ENCODE measurements around the gene WFDC1.

Gene WFDC1, protein sequence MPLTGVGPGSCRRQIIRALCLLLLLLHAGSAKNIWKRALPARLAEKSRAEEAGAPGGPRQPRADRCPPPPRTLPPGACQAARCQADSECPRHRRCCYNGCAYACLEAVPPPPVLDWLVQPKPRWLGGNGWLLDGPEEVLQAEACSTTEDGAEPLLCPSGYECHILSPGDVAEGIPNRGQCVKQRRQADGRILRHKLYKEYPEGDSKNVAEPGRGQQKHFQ

DNA sequence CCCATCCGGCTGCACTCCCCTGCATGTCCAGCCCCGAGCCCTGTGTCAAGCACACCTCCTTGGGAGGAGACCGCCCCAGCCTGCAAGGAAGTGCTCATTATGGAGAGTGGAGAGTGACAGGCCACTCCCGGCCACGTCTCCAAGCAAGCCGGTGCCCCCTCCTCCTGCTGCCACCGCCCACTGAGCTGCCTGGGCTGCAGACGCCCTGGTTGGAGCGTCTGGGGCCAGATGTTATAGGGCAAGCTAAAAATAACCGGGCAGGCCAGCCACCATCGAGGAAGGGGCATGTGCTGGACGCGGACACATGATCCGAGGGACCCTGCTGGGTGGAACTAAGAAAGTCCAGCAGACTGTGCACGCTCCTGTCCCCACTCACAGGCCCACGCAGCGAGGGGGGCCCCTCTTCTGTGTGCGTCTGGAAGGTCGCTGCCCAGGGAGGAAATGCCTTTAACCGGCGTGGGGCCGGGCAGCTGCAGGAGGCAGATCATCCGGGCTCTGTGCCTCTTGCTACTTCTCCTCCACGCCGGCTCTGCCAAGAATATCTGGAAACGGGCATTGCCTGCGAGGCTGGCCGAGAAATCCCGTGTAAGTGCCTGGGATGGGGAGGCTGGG lies at the start of gene WFDC1:
TSS of gene WFDC1 (plus strand) at position 348 of the 612 bp plus-strand sequence. CDS start at position 442, 94 bp downstream.
- DNase-seq: no peak

DNA sequence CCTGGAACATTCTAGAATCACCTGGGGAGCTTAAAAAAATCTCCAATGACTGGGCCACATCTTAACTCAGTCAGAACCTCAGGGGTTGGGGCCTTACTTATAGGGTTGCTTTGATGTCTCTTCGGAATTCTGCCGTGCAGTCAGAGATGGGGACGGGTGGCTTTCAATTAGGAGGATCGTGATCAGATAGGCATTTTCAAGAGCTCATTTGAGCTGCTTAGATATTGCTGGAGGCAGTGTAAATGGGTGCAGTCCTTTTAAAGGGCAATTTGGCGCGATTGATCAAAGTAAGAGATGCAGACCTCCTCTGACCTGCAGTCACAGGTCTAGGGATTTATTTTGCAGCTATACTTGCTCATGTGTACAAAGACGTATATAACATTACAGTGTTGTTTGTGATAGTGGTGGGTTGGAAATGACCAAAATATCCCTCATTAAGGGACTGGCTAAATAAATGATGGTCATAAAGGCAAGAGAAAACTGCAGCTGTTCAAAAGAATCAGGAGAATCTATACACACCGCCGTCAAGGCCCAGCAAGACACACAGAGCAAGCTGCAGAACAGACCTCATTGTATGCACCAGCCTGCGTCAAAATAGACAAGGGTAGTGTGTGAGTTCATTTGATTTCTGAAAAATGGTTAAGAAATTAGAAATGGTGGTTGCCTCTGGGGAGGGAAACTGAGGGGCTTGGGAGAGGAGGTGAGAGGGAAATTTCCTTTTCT lies 48.6 kb upstream of the WFDC1 start:
- no peak for DNase-seq

GRCh38 chr16:84246679-84247077 lies 48.0 kb upstream of the WFDC1 start:
- no peak for DNase-seq

- no peak for DNase-seq
These were observed 47.3 kb upstream of the WFDC1 start for GRCh38 chr16:84247331-84247730.

DNA sequence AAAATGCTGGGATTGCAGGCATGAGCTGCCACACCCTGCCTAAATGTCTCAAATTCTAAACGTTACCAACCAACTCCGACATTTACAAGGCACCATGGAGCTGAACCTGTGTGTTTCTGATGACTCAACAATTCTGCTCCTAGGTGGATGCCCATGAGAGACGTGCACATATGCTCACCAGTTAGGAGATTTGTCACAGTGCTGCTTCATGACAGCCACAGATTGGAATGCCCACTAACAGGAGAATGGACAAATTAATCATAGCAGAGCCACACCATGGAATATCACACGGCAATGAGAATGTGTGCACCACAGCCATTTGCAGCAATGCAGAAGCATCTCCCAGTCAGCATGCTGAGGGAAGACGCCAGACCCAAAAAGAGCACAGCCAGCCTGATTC lies 46.8 kb upstream of the WFDC1 start:
- DNase-seq: no peak

GRCh38 chr16:84252184-84252583 lies 42.5 kb upstream of the WFDC1 start:
- no peak for DNase-seq

GRCh38 chr16:84253173-84253572 lies 41.5 kb upstream of the WFDC1 start:
- DNase-seq: no peak

DNA sequence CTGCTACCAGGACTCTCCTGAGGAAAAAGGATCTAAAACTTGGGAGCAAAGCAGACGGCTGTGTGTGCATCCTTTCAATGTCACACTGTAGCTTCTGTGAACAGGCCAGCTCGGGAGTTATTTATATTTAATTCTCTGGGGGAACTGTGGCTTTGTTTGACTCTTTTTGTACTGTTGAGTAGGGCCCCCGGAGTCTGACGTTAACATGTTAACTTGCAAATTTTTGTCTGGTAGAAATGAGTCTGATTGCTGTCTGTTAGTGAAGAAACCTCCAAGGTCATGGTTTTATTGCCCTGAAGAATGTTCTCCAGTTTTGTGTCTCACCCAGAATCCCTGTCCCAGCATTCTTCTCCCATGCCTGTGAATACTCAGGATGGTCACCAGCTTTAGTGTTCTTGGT lies 40.6 kb upstream of the WFDC1 start:
- DNase-seq: no peak

- no peak for DNase-seq
These were observed 39.4 kb upstream of the WFDC1 start for GRCh38 chr16:84255050-84255810.

GRCh38 chr16:84258266-84258665 lies 36.4 kb upstream of the WFDC1 start:
- no peak for DNase-seq

- no peak for DNase-seq
These were observed 35.0 kb upstream of the WFDC1 start for GRCh38 chr16:84259691-84260090.

DNA sequence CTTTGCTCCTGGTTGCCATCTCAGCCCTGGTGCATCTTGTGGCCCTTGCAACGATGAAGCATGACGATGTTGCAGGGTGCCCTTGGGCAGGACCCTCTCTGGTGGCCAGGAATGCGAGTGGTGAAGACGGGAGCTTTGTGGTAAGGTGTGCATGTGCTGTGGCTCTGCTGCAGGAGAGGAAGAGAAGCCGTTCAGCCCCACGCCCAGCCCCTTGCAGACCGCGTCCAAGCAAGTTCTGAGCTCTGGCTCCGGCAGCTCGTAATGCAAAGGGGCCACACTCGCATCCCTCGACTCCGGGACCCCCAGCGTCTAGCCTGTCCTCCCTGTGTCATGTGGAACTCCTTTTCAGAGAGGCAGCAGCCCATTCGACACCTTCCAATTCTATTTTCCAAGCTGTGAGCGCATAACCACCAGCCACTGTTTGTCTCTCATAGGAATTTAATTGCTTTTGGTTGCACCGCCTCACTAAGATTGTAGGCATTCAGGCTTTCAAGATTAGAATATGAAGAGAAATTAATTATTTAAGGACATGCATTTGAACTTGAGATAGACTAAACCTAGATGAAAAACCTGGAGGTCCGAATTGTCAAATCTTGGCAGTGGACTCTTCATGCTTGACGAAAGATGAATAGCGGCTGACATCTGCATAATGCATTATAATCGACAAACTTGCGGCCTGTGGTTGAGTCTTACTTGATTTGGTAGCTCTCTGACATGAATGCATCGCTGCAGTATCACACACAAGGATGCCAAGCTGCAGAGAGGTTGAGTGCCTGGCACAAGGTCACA lies 33.7 kb upstream of the WFDC1 start:
- DNase-seq: no peak

GRCh38 chr16:84262031-84262430 lies 32.6 kb upstream of the WFDC1 start:
- no peak for DNase-seq

DNA sequence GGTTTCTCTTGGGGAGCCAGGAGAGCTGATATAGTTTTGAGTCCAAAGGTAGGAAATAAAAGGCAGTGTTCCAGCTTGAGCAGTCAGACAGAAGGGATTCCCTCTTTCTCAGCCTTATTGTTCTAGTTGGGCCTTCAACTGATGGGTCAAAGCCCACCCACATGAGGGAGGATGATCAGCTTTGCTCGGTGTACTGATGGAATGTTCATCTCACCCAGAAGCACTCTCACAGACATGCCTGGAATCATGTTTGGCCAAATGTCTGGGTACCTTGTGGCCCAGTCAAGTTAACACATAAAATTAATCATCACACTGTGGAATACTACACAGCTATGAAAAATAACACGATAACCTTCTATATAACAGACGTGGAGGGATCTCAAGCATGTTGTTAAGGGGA lies 31.7 kb upstream of the WFDC1 start:
- no peak for DNase-seq

- no peak for DNase-seq
These were observed 28.2 kb upstream of the WFDC1 start for GRCh38 chr16:84266451-84266850.

DNA sequence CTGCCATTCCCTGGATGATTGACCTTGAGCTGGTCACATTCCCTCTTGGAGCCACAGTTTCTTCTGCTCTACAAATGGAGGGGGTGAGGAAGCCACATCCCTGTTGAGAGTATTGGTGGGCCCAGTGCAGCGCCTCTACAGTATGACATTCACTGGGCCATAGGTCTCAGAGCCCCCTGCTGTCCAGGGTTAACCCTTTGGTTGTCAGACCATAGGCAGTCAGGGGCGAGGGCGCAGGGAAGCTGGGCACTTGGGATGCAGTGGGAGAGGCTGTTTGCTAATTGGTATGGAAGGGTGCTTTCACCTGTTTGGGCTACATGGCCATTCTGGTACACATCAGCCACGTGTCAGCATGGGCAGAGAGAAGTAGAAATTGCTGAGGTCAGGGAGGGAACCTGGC lies 27.3 kb upstream of the WFDC1 start:
- DNase-seq: no peak

DNA sequence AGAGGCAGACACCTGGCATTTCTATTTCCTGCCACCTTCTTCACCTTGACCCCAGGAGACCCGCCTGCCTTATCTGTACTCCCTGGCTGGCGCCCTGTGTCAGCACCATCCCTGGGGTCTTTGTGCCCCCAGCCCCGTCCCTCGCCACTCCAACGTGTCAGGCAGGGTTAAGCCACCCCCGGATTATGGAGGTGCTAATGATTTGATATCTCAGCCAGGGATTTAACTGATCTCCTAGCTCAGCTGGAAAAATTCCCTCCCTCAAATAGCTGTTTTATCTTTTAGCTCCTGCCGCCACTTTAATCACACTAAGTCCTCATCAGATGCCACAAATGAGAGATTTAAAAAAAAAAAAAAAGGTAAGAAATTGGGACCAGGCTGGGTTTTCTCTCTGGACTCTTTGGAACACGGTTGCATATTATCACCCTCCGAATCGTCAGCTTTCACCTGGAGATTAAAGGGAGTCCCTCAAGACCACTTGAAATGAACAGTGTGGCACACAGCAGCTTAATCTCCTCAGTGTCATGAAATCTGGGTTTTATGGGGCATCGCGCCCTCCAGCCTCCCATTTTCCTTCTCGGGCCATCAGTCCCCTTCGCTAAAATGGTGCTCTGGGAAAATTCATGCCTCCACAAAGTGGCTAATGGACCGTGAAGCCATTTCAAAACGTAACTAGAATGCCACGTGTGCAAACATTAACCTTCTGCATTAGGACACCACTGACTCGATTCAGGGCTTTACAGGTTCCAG lies 26.2 kb upstream of the WFDC1 start:
- DNase-seq: no peak

DNA sequence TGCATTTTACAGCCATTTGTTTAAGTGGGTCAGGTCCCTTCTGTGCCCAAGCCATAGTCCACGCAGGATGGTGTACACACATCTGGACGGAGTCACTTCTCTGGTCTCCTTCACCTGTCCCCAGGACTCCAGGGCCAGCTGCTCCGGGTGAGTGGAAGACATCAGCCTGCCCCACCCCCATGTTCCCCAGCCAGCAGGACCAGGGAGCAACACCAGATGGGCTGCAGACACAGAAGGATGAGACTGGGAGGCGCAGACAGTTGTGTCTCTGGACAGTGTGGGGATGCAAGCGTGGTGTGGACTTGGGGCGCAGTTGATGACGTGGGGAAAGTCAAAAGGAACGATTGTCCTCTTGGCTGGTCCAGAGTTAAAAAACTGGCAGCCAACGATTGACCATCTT lies 24.6 kb upstream of the WFDC1 start:
- DNase-seq: no peak

DNA sequence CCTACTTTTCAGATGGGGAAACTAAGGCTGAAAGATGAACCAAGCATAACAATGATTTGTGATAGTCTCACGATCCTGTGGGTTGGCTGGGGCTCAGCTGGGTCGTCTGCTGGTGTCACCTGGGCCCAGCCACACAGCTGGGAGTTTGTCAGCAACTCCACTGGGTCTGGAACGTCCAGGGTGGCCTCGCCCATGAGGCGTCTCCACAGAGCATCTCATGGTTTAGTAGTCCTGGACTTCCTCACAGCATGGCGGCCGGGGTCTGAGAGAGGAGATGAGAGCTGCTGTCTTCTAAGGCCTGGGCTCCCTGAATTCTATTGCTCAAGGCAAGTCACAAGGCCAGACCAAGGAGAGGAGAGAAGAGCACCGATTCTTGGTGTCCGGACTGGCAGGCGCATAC lies 24.1 kb upstream of the WFDC1 start:
- no peak for DNase-seq

GRCh38 chr16:84271037-84271436 lies 23.6 kb upstream of the WFDC1 start:
- no peak for DNase-seq

DNA sequence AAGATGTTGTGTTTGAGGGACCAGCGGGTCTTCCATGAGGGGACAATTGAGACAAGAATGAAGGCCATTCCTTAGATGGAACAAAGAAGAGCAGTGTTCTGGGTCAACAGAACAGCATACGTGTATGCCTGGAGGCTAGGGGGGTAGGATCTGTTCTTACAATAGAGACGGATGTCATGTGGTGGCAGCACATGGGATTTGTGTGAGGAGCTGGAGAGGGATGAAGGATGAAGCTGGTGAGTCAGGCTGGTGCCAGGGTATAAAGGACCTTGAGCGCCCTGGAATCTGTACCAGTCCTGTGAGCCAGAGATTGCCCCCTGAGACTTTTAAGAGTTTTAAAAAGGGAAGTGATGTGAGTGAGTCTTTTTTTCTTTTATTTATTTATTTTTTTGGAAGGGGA lies 22.8 kb upstream of the WFDC1 start:
- DNase-seq: no peak

GRCh38 chr16:84272740-84273320 lies 21.8 kb upstream of the WFDC1 start:
- DNase-seq: no peak

Measured in stimulated activated CD4-positive, alpha-beta T cell treated with anti-CD3 and anti-CD28 coated beads, Interleukin-4, amount 100 ng/mL, for 1 hour (primary cell).